Astrocyte of the cerebellum (primary cell): Measurements from ENCODE around the gene SLC26A4.

Experiments used
- DNase-seq: peaks from one replicate; pipeline ENCODE4 v3.0.0-alpha.2; 2011; ENCODE audit warnings: low read depth
- H3K4me3 ChIP-seq: 2 replicates; pipeline ENCODE4 v1.5.1; 2011; ENCODE audit warnings: mild to moderate bottlenecking, low read depth, low read length, moderate library complexity
- in situ Hi-C: cut with HindIII; loops from 2 replicates; pipeline ENCODE4 v1.10.0; 2017; ENCODE audit warnings: low sequenced_read_pairs
- TF ChIP-seq, protein P1 (sequence below): IDR thresholded peaks from 2 replicates; pipeline ENCODE4 v1.5.1; 2012; ENCODE audit warnings: low read length, low read depth, moderate library complexity, mild to moderate bottlenecking; ENCODE audit errors: missing control alignments

Gene SLC26A4

GRCh38 chr7:107690611-107691010 lies 30.0 kb downstream of the SLC26A4 start:
- peak; percentile 49 for DNase-seq
- no peak overlapping the region for H3K4me3 ChIP-seq
- in situ Hi-C loops: no loop called here
- TF ChIP-seq, protein P1, sequence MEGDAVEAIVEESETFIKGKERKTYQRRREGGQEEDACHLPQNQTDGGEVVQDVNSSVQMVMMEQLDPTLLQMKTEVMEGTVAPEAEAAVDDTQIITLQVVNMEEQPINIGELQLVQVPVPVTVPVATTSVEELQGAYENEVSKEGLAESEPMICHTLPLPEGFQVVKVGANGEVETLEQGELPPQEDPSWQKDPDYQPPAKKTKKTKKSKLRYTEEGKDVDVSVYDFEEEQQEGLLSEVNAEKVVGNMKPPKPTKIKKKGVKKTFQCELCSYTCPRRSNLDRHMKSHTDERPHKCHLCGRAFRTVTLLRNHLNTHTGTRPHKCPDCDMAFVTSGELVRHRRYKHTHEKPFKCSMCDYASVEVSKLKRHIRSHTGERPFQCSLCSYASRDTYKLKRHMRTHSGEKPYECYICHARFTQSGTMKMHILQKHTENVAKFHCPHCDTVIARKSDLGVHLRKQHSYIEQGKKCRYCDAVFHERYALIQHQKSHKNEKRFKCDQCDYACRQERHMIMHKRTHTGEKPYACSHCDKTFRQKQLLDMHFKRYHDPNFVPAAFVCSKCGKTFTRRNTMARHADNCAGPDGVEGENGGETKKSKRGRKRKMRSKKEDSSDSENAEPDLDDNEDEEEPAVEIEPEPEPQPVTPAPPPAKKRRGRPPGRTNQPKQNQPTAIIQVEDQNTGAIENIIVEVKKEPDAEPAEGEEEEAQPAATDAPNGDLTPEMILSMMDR: no peak

DNA sequence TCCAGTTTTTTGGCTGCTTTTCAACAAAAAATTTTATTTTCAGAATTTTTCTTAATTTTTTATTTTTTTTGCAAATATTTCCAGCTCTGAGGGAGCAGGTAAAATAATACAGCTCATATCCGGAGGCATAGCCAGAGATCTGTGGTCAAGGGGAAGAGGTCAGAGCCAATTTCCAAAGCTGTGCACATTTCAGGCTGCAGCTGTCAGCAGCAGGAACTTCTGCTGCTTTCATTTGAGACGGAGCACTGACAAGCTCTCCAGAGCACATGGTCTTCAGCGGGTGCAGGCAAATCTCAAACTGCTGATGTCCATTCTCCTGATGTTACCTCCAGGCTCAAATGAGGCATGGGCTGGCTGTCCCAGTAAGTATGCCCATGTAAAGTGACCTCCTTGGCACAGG lies 31.1 kb downstream of the SLC26A4 start:
- in situ Hi-C loops: no loop called here
- peak; percentile 28 for DNase-seq
- TF ChIP-seq, protein P1: no peak
- H3K4me3 ChIP-seq: no peak overlapping the region

DNA sequence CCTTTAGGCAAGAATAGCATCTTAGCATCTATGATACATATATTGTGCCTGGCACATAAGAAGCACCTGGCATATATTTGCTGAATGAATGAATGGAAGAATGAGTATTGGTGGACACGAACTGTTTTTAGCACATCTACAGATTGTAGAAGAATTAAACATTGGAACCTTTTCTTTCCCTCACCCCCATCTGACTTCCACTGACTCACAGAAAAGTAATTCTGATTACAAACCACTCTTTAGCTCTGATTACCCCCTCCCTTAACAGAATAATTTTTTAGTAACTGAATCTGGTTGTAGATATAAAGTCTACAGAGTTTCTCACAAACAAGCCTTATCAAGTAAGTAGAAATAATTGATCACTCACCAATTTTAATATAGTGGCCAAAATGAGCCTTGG lies 31.9 kb downstream of the SLC26A4 start:
- DNase-seq: no peak
- no peak overlapping the region for H3K4me3 ChIP-seq
- in situ Hi-C loops: no loop called here
- TF ChIP-seq, protein P1: no peak

DNA sequence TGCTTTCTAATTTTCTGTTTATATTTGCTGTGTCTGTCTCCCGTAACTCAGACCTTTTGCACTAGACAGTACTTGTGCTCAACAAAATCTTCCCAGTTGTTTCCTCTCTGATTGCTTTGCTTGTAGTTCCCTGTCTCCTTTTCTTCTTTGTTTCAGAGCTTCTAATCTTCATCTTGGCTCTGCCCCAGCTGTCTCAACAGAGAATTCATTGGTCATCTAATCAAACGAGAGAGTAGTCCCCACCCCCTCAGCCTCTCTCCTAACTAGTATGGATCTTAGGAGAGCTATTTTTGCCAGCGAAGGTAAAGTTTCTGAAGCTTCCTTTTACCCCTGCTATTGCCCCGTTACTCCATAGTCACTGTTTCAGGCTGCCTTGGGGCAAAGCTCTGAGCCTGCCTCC lies 32.8 kb downstream of the SLC26A4 start:
- no peak overlapping the region for H3K4me3 ChIP-seq
- no peak for DNase-seq
- in situ Hi-C loops: no loop called here
- TF ChIP-seq, protein P1: no peak

DNA sequence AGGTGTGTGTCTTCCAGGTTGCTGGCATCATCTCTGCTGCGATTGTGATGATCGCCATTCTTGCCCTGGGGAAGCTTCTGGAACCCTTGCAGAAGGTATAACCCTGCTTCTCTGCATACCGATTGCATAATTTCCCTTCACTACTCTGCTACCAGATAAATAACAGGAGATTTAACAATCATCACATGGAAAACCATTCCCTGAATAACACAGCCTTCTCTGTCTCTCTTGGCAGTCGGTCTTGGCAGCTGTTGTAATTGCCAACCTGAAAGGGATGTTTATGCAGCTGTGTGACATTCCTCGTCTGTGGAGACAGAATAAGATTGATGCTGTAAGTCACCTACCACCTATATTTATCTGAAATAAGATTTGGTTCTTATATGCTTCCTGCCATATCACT lies 33.8 kb downstream of the SLC26A4 start:
- in situ Hi-C loops: no loop called here
- DNase-seq: no peak
- H3K4me3 ChIP-seq: no peak overlapping the region
- TF ChIP-seq, protein P1: no peak

- DNase-seq: no peak
- in situ Hi-C loops: no loop called here
- TF ChIP-seq, protein P1: no peak
- no peak overlapping the region for H3K4me3 ChIP-seq
These were observed 35.8 kb downstream of the SLC26A4 start for GRCh38 chr7:107696330-107696946.
